GM23338 (cell line): ENCODE results near the gene ZBTB7C. TPM values are rescaled to one million over a fixed set of nuclear protein-coding genes. Genes with fewer than 3 reads are reported as not detected.

ENCODE experiments used
- ATAC-seq: fragments of 200-7000 bp; cut with Tn5 transposase; 3 replicates; pipeline ENCODE4 v1.9.1; 2020
- DNase-seq: peaks from one replicate; pipeline ENCODE4 v3.0.0-alpha.2; 2015; ENCODE audit warnings: low spot score
- H2AFZ ChIP-seq: fragments of 200-600 bp; sonication (generic); 2 replicates; pipeline ENCODE4 v1.8.0; 2016; ENCODE audit warnings: antibody characterized with exemption, mild to moderate bottlenecking, moderate library complexity
- H3F3A ChIP-seq: fragments of 200-600 bp; sonication (generic); replicated peaks from 2 replicates; pipeline ENCODE4 v1.8.0; 2017; ENCODE audit warnings: antibody characterized with exemption, mixed run types, low read depth
- H3K27ac ChIP-seq: fragments of 200-600 bp; sonication (generic); 2 replicates; pipeline ENCODE4 v1.6.1; 2016; ENCODE audit warnings: low read depth
- H3K27me3 ChIP-seq: fragments of 200-600 bp; sonication (generic); 2 replicates; pipeline ENCODE4 v1.8.0; 2016; ENCODE audit warnings: mild to moderate bottlenecking, mixed run types, moderate library complexity; ENCODE audit not compliant: insufficient read depth
- H3K36me3 ChIP-seq: fragments of 200-600 bp; sonication (generic); 2 replicates; pipeline ENCODE4 v1.8.0; 2016; ENCODE audit warnings: mild to moderate bottlenecking; ENCODE audit not compliant: insufficient read depth
- H3K4me1 ChIP-seq: fragments of 200-600 bp; sonication (generic); 2 replicates; pipeline ENCODE4 v1.8.0; 2016; ENCODE audit warnings: mild to moderate bottlenecking, moderate library complexity; ENCODE audit not compliant: insufficient read depth
- H3K4me2 ChIP-seq: fragments of 200-600 bp; sonication (generic); 2 replicates; pipeline ENCODE4 v1.7.1; 2017; ENCODE audit warnings: mixed run types
- H3K4me3 ChIP-seq: fragments of 200-600 bp; sonication (generic); 2 replicates; pipeline ENCODE4 v1.6.1; 2016; ENCODE audit warnings: mixed run types
- H3K79me2 ChIP-seq: fragments of 200-600 bp; sonication (generic); replicated peaks from 2 replicates; pipeline ENCODE4 v1.8.0; 2017; ENCODE audit warnings: mild to moderate bottlenecking; ENCODE audit not compliant: insufficient read depth
- H3K9me2 ChIP-seq: fragments of 200-600 bp; sonication (generic); 2 replicates; pipeline ENCODE4 v1.8.0; 2017; ENCODE audit not compliant: insufficient read depth
- H4K20me1 ChIP-seq: fragments of 200-600 bp; sonication (generic); replicated peaks from 2 replicates; pipeline ENCODE4 v1.8.0; 2017; ENCODE audit warnings: mild to moderate bottlenecking; ENCODE audit not compliant: insufficient read depth
- H3K27ac Mint-ChIP-seq: 2 replicates; pipeline ENCODE4 v1.8.0; 2020; ENCODE audit warnings: inconsistent platforms, mild to moderate bottlenecking, moderate library complexity, mixed read lengths
- H3K27me3 Mint-ChIP-seq: 3 replicates; pipeline ENCODE4 v1.8.0; 2022; ENCODE audit warnings: low read depth, mild to moderate bottlenecking, moderate library complexity, mixed read lengths, inconsistent platforms; ENCODE audit not compliant: insufficient read depth, poor library complexity
- H3K36me3 Mint-ChIP-seq: 3 replicates; pipeline ENCODE4 v1.8.0; 2021; ENCODE audit warnings: low read depth, mild to moderate bottlenecking, inconsistent platforms, moderate library complexity, mixed read lengths
- H3K4me1 Mint-ChIP-seq: 3 replicates; pipeline ENCODE4 v1.8.0; 2020; ENCODE audit warnings: mild to moderate bottlenecking, inconsistent platforms, mixed read lengths
- H3K4me3 Mint-ChIP-seq: 3 replicates; pipeline ENCODE4 v1.8.0; 2021; ENCODE audit warnings: moderate library complexity, mild to moderate bottlenecking, inconsistent platforms, mixed read lengths
- H3K9me3 Mint-ChIP-seq: 3 replicates; pipeline ENCODE4 v1.8.0; 2020; ENCODE audit warnings: moderate library complexity, mild to moderate bottlenecking, inconsistent platforms, mixed read lengths
- CREB1 ChIP-seq: fragments of 250-450 bp; sonication (Bioruptor Pico); IDR thresholded peaks from 2 replicates; pipeline ENCODE4 v1.5.0; 2020; ENCODE audit warnings: low read depth, mild to moderate bottlenecking, moderate library complexity
- CTCF ChIP-seq, 2 experiments: fragments of 200-600 bp in 1 of 2; sonication (generic) in 1 of 2; conservative IDR thresholded peaks; 2 replicates each; pipeline versions ENCODE4 v1.5.1 to v1.6.1; 2016 to 2017; ENCODE audit warnings: antibody characterized with exemption in 2 of 2, low read depth in 2 of 2, mild to moderate bottlenecking in 2 of 2, moderate library complexity in 1 of 2
- ETS1 ChIP-seq: IDR thresholded peaks from 2 replicates; pipeline ENCODE4 v1.6.1; 2016; ENCODE audit warnings: antibody characterized with exemption
- EZH2 ChIP-seq: fragments of 200-600 bp; sonication (generic); IDR thresholded peaks from one replicate; pipeline ENCODE4 v1.8.0; 2017; ENCODE audit warnings: antibody characterized with exemption, mild to moderate bottlenecking, low read depth; ENCODE audit not compliant: unreplicated experiment
- EZH2phosphoT487 ChIP-seq: fragments of 200-600 bp; sonication (generic); IDR thresholded peaks from one replicate; pipeline ENCODE4 v1.8.1; 2018; ENCODE audit warnings: antibody characterized with exemption; ENCODE audit not compliant: unreplicated experiment
- JUNB ChIP-seq: IDR thresholded peaks from one replicate; pipeline ENCODE4 v1.6.1; 2016; ENCODE audit warnings: antibody characterized with exemption; ENCODE audit not compliant: unreplicated experiment
- NANOG ChIP-seq: IDR thresholded peaks from 2 replicates; pipeline ENCODE4 v1.6.1; 2016; ENCODE audit warnings: antibody characterized with exemption, borderline replicate concordance
- POLR2AphosphoS5 ChIP-seq: IDR thresholded peaks from 2 replicates; pipeline ENCODE4 v1.6.1; 2016; ENCODE audit warnings: antibody characterized with exemption, low read depth
- STAT1 ChIP-seq: IDR thresholded peaks from one replicate; pipeline ENCODE4 v1.6.1; 2016; ENCODE audit warnings: antibody characterized with exemption; ENCODE audit not compliant: unreplicated experiment
- ZNF114 ChIP-seq: fragments of 250-450 bp; sonication (Bioruptor Pico); IDR thresholded peaks from 2 replicates; pipeline ENCODE4 v1.5.0; 2020; ENCODE audit warnings: mild to moderate bottlenecking, moderate library complexity
- ZNF331 ChIP-seq: fragments of 250-450 bp; sonication (Bioruptor Pico); IDR thresholded peaks from 2 replicates; pipeline ENCODE4 v1.5.0; 2020; ENCODE audit warnings: low read depth, mild to moderate bottlenecking, moderate library complexity
- polyA plus RNA-seq: library from polyadenylated mRNA; unstranded; fragments of >200 nt; fragmentation: Nextera tagmentation; extraction: Ambion mirVana; gene quantifications from 2 replicates; pipeline ENCODE4 v1.2.1, GENCODE V29; 2016
- total RNA-seq: library from RNA; depleted of rRNA; stranded (reverse); fragments of >200 nt; shearing (Covaris generic); gene quantifications from 2 replicates; pipeline ENCODE4 v1.2.3, GENCODE V29; 2014
- TF ChIP-seq, protein P1 (sequence below): IDR thresholded peaks from one replicate; pipeline ENCODE4 v1.6.1; 2018; ENCODE audit warnings: antibody characterized with exemption; ENCODE audit not compliant: unreplicated experiment

ZBTB7C gene
- total and polyA plus RNA-seq, 2 experiments from 2014 or later, result 0.03 to 0.14 TPM

DNA sequence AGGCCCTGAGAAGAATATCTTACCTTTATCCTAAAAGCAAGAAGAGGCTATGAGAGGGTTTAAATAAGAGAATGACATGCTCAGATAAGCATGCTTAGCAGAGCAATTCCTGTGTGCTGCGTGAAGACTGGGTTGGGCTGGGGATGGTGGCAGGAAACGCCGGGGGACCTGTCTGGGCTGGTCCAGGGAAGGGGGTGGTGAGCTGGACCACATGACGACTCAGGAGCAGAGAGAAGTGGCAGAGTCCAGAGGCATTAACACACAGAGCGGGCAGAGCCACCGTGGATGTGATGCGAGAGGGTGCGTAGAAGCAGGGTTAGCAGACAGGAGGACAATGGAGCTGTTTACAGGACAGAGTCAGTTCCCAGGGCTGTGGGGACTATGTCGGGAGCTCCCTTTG, 84.5 kb downstream of the ZBTB7C start (continued):
- no peak for TF ChIP-seq JUNB
- TF ChIP-seq EZH2phosphoT487, result no peak
- TF ChIP-seq, protein P1, sequence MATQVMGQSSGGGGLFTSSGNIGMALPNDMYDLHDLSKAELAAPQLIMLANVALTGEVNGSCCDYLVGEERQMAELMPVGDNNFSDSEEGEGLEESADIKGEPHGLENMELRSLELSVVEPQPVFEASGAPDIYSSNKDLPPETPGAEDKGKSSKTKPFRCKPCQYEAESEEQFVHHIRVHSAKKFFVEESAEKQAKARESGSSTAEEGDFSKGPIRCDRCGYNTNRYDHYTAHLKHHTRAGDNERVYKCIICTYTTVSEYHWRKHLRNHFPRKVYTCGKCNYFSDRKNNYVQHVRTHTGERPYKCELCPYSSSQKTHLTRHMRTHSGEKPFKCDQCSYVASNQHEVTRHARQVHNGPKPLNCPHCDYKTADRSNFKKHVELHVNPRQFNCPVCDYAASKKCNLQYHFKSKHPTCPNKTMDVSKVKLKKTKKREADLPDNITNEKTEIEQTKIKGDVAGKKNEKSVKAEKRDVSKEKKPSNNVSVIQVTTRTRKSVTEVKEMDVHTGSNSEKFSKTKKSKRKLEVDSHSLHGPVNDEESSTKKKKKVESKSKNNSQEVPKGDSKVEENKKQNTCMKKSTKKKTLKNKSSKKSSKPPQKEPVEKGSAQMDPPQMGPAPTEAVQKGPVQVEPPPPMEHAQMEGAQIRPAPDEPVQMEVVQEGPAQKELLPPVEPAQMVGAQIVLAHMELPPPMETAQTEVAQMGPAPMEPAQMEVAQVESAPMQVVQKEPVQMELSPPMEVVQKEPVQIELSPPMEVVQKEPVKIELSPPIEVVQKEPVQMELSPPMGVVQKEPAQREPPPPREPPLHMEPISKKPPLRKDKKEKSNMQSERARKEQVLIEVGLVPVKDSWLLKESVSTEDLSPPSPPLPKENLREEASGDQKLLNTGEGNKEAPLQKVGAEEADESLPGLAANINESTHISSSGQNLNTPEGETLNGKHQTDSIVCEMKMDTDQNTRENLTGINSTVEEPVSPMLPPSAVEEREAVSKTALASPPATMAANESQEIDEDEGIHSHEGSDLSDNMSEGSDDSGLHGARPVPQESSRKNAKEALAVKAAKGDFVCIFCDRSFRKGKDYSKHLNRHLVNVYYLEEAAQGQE, result no peak
- no peak for TF ChIP-seq EZH2

DNA sequence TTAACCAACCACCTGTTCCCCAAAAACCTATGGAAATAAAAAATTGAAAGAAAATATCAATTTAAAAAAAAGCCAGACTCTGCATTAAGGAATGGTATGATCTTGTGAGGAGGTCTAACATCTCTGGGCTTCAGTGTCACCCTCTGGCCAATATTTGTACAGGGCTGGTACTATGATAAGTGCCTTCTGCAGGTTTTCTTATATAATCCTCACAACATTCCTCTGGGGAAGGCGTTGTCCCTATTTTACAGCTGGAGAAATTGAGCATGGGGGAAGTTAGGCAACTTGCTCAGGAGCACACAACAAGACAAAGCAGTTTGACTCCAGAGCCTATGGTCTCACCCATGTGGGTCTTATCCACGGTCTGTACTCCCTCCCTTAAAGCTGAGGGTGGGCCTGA, 86.0 kb downstream of the ZBTB7C start:
- H3K9me3 Mint-ChIP-seq, result no peaks in the 10 kb centered on the region
- TF ChIP-seq EZH2phosphoT487 (no peak), JUNB (no peak), ZNF114 (CRISPR knock-in tag) (no peak), NANOG (no peak), CREB1 (no peak), STAT1 (no peak), ETS1 (no peak), EZH2 (no peak), CTCF (conservative IDR thresholded peaks at IDR 0.05; ENCODE audit: low read depth in 2 of 2) (no peak), POLR2AphosphoS5 (no peak), ZNF331 (CRISPR knock-in tag) (no peak)
- TF ChIP-seq, protein P1, result no peak

More for the DNA sequence above, 86.0 kb downstream of the ZBTB7C start:
- H3K4me1 ChIP-seq, result peaks cover 7% of the 10 kb centered on the region; the same call in 1 of the 2 replicates
- no peaks in the 10 kb centered on the region for H4K20me1 ChIP-seq
- no peaks in the 10 kb centered on the region for H3K36me3 Mint-ChIP-seq
- H3K4me2 ChIP-seq, result no peak overlapping the region
- no peaks in the 10 kb centered on the region for H3F3A ChIP-seq
- H3K27ac ChIP-seq, result no peak overlapping the region
- no peaks in the 10 kb centered on the region for H3K9me2 ChIP-seq
- no peaks in the 10 kb centered on the region for H3K36me3 ChIP-seq
- no peak overlapping the region for H2AFZ ChIP-seq
- H3K4me1 Mint-ChIP-seq, result peaks cover 22% of the 10 kb centered on the region
- no peak overlapping the region for H3K4me3 ChIP-seq
- no peaks in the 10 kb centered on the region for H3K79me2 ChIP-seq
- DNase-seq (no peak), ATAC-seq (no peak)
- H3K4me3 Mint-ChIP-seq, result no peak overlapping the region
- no peak overlapping the region for H3K27ac Mint-ChIP-seq
- no peaks in the 10 kb centered on the region for H3K27me3 Mint-ChIP-seq
- no peaks in the 10 kb centered on the region for H3K27me3 ChIP-seq
